ENCODE measurements around the gene UTS2R. TPM values are rescaled to one million over a fixed set of nuclear protein-coding genes. Genes with fewer than 3 reads are reported as not detected.

Gene UTS2R
- total RNA-seq, 2 donors from 2014 or later = not detected

- intact Hi-C loops (cut with DNase I) = no loop called here
- DNase-seq (no peak), ATAC-seq (no peak)
- Histone ChIP-seq H3K27ac (no peak overlapping the region), H3K27me3 (no peaks in the 10 kb centered on the region), H3K4me3 (no peak overlapping the region), H3K4me1 (no peaks in the 10 kb centered on the region), H3K9me3 (no peaks in the 10 kb centered on the region), H3K36me3 (replicated peaks in 1 of 2; ENCODE audit: insufficient read depth in 1 of 2, low read depth in 2 of 2) (peaks cover 0 to 2% of the 10 kb centered on the region in 2 donors)
- 67 to 79% methylated on average over 16 of the region's 19 CpGs for WGBS, 2 donors
- TF ChIP-seq POLR2A (IDR thresholded peaks at IDR 0.05) (no peak), CTCF (IDR thresholded peaks at IDR 0.05) (no peak)
Observed at GRCh38 chr17:82396601-82397435, 25.3 kb downstream of the UTS2R start.

GRCh38 chr17:82397449-82398335 is 26.1 kb downstream of the UTS2R start:
- intact Hi-C loops (cut with DNase I) = no loop called here
- TF ChIP-seq CTCF (IDR thresholded peaks at IDR 0.05) (no peak), POLR2A (IDR thresholded peaks at IDR 0.05) (no peak)
- Histone ChIP-seq H3K4me1 (no peaks in the 10 kb centered on the region), H3K4me3 (no peak overlapping the region), H3K36me3 (replicated peaks in 1 of 2; ENCODE audit: insufficient read depth in 1 of 2, low read depth in 2 of 2) (no peaks in the 10 kb centered on the region), H3K27me3 (no peaks in the 10 kb centered on the region), H3K9me3 (no peaks in the 10 kb centered on the region), H3K27ac (no peak overlapping the region)
- ATAC-seq (no peak), DNase-seq (no peak)
- WGBS, 2 donors = 89 to 95% methylated on average over 26 to 36 of the region's 38 CpGs

GRCh38 chr17:82399041-82399441 is 27.5 kb downstream of the UTS2R start:
- no peak for TF ChIP-seq CTCF (IDR thresholded peaks at IDR 0.05)
- no peak for TF ChIP-seq POLR2A (IDR thresholded peaks at IDR 0.05)
- intact Hi-C loops (cut with DNase I) = no loop called here
- ATAC-seq = no peak
- H3K36me3 ChIP-seq (replicated peaks in 1 of 2; ENCODE audit: insufficient read depth in 1 of 2, low read depth in 2 of 2) = peaks cover 0 to 3% of the 10 kb centered on the region in 2 donors
- 81 to 93% methylated on average over 13 of the region's 13 CpGs for WGBS, 2 donors
- no peak overlapping the region for H3K27ac ChIP-seq
- no peaks in the 10 kb centered on the region for H3K27me3 ChIP-seq
- H3K9me3 ChIP-seq = no peaks in the 10 kb centered on the region
- no peaks in the 10 kb centered on the region for H3K4me1 ChIP-seq
- DNase-seq = no peak
- H3K4me3 ChIP-seq = no peak overlapping the region

GRCh38 chr17:82399601-82400101 is 28.1 kb downstream of the UTS2R start:
- Histone ChIP-seq H3K4me1 (no peaks in the 10 kb centered on the region), H3K27ac (no peak overlapping the region), H3K36me3 (replicated peaks in 1 of 2; ENCODE audit: insufficient read depth in 1 of 2, low read depth in 2 of 2) (peaks cover 0 to 3% of the 10 kb centered on the region in 2 donors), H3K9me3 (no peaks in the 10 kb centered on the region), H3K4me3 (no peak overlapping the region), H3K27me3 (no peaks in the 10 kb centered on the region)
- no peak for DNase-seq
- intact Hi-C loops (cut with DNase I) = no loop called here
- WGBS, 2 donors = 91% methylated on average over 11 to 18 of the region's 18 CpGs
- TF ChIP-seq CTCF (IDR thresholded peaks at IDR 0.05) = no peak
- TF ChIP-seq POLR2A (IDR thresholded peaks at IDR 0.05) = no peak
- ATAC-seq = no peak

Data from body of pancreas (tissue), 4 donors.